NCI-H460 (cell line): ENCODE measurements around the gene MICB. TPM values are rescaled to one million over a fixed set of nuclear protein-coding genes. Genes with fewer than 3 reads are reported as not detected.

Source experiments
- DNase-seq: peaks from one replicate; pipeline ENCODE4 v3.0.0-alpha.2; 2016; ENCODE audit warnings: low read depth; ENCODE audit errors: extremely low read depth
- small RNA-seq, 2 experiments: library from RNA; depleted of rRNA; stranded (forward); fragments of <200 nt; gene quantifications; one replicate each; pipeline ENCODE3, GENCODE V24; 2014
- total RNA-seq: library from RNA; depleted of rRNA; stranded (reverse); fragments of >200 nt; shearing (Covaris generic); gene quantifications from 2 replicates; pipeline ENCODE4 v1.2.3, GENCODE V29; 2014; rRNA removed

MICB gene
- total RNA-seq, 1 experiment from 2014 or later: 6.8 TPM

DNA sequence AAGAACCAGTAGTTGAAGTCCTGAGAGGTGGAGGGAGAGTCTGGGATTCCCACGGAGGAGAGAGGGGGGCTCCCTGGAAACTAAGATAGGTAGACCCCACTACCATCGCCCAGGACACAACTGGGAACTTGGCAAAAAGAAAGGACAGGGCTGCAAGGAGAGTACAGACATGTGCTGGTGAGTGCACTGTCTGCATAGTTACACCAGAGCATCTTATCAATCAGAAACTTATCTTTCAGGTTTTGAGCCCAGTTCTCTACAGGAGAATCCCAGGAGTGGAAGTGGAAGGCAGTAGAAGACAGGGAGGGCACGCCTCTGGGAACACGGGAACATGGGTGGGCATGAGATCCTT is 61.6 kb downstream of the MICB start:
- DNase-seq: no peak

DNA sequence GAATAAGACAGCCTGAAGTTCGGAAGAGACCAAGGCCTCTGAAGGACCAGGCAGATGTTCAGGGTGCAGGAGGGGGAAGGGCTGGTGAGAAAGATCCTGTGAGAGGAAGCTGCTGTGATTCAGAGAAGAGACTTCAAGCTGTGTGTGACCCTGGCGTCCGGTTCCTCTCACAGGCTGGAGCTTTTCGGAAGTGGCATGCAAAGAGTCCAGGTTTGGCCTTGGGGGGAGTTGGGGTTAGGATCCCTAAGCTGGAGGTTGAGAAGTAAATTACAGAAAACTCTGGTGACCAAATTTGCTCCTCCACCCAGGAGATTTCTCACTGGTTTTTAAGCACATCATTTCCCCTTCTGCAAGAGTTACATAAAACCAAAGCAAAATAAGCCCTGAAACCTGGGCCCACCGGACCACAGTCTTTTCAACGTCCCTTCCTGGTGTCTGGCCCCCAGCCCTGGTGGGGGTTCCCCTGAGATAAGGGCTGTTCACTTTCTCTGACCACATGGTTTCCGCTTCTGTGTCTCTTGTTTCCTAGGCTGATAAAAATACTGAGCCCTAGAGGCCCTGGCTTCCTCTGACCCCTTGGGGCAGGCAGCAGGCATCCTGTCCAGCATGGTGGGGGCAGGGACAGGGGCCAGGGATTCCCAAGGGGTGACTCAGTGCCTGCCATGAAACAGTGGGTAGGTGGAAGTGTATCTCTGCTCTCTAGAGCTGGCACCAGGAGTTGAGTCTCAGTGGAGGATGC is 62.2 kb downstream of the MICB start:
- DNase-seq: no peak

DNA sequence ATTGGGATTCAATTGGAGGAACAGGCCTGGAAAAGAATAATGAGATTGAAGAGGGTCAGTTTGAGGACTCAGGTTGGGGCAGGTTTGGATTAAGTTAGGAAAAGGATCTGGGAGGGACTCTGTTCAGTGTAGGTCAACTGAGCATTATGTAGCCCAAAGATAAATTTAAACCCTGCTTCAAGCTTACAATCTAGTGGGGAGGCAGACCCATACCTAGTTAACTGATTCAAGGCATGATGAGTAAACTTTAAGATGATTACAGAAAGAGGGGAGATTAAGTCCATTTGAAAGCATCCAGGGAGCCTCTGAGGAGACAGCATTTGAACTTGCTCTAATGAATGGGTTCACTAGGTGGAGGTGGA is 62.7 kb downstream of the MICB start:
- no peak for DNase-seq

Small RNA genes within 50 kb of the gene (small RNA-seq; reads per million reads assigned to genes)
- gene AL663061.1 (0 reads per million in 2 experiments), gene RF00019 (0 reads per million in 2 experiments), gene SNORD117 (51.0 to 234 reads per million in 2 experiments), gene SNORD84 (0 reads per million in 2 experiments)

Other genes starting within 250 kb of the MICB start
- gene HLA-C, start 226.1 kb upstream of the MICB start, total RNA-seq: 84.6 and 85.8 TPM in 2 replicates
- 125 and 133 TPM in 2 replicates for gene HLA-B, start 141.0 kb upstream of the MICB start, total RNA-seq
- 13.7 and 15.2 TPM in 2 replicates for gene MICA, start 94.5 kb upstream of the MICB start, total RNA-seq
- gene MCCD1, start 30.8 kb downstream of the MICB start, total RNA-seq: not detected in 2 replicates
- gene DDX39B, start 43.9 kb downstream of the MICB start, total RNA-seq: 488 and 493 TPM in 2 replicates
- gene ATP6V1G2, start 48.5 kb downstream of the MICB start, total RNA-seq: 0.23 and 0.27 TPM in 2 replicates
- 20.5 and 20.6 TPM in 2 replicates for gene NFKBIL1, start 49.5 kb downstream of the MICB start, total RNA-seq
- not detected in 2 replicates for gene LTA, start 74.1 kb downstream of the MICB start, total RNA-seq
- not detected in 2 replicates for gene TNF, start 77.4 kb downstream of the MICB start, total RNA-seq
- gene LTB, start 84.3 kb downstream of the MICB start, total RNA-seq: not detected in 2 replicates
- gene LST1, start 88.1 kb downstream of the MICB start, total RNA-seq: not detected in 2 replicates
- not detected in 2 replicates for gene NCR3, start 94.9 kb downstream of the MICB start, total RNA-seq
- not detected in 2 replicates for gene AIF1, start 117.1 kb downstream of the MICB start, total RNA-seq
- 68.9 and 72.2 TPM in 2 replicates for gene PRRC2A, start 122.6 kb downstream of the MICB start, total RNA-seq
- gene BAG6, start 154.5 kb downstream of the MICB start, total RNA-seq: 113 and 133 TPM in 2 replicates
- 2.4 and 2.8 TPM in 2 replicates for gene APOM, start 157.7 kb downstream of the MICB start, total RNA-seq
- gene C6orf47, start 162.6 kb downstream of the MICB start, total RNA-seq: 10.1 and 10.9 TPM in 2 replicates
- gene GPANK1, start 166.9 kb downstream of the MICB start, total RNA-seq: 11.6 and 11.7 TPM in 2 replicates
- gene CSNK2B, start 167.9 kb downstream of the MICB start, total RNA-seq: 110 and 131 TPM in 2 replicates
- gene LY6G5B, start 171.8 kb downstream of the MICB start, total RNA-seq: 1.9 and 2.8 TPM in 2 replicates
- gene LY6G5C, start 182.9 kb downstream of the MICB start, total RNA-seq: 0.95 and 1.3 TPM in 2 replicates
- 40.5 and 55.7 TPM in 2 replicates for gene ABHD16A, start 205.2 kb downstream of the MICB start, total RNA-seq
- not detected in 2 replicates for gene LY6G6F, start 208.7 kb downstream of the MICB start, total RNA-seq
- not detected in 2 replicates for gene LY6G6D, start 217.2 kb downstream of the MICB start, total RNA-seq
- not detected in 2 replicates for gene LY6G6C, start 223.6 kb downstream of the MICB start, total RNA-seq
- not detected in 2 replicates for gene MPIG6B, start 225.2 kb downstream of the MICB start, total RNA-seq
- gene DDAH2, start 231.2 kb downstream of the MICB start, total RNA-seq: 16.4 and 19.1 TPM in 2 replicates
- gene CLIC1, start 238.4 kb downstream of the MICB start, total RNA-seq: 376 and 448 TPM in 2 replicates
- 18.6 and 19.8 TPM in 2 replicates for gene MSH5, start 241.9 kb downstream of the MICB start, total RNA-seq